Neural cell (in vitro differentiated cells): ENCODE measurements around the gene LRCH1. TPM values are rescaled to one million over a fixed set of nuclear protein-coding genes. Genes with fewer than 3 reads are reported as not detected.

Source experiments
- H2AFZ ChIP-seq: fragments of 200-600, 300-800 bp; sonication (generic), shearing (Covaris generic); 2 replicates; pipeline ENCODE4 v1.6.0; 2014; ENCODE audit warnings: low read depth, mild to moderate bottlenecking, antibody characterized with exemption, low read length, moderate library complexity
- H3F3A ChIP-seq: fragments of 200-600 bp; shearing (Covaris generic); 2 replicates; pipeline ENCODE4 v1.6.1; 2016; ENCODE audit warnings: mild to moderate bottlenecking, moderate library complexity, mixed read lengths, antibody characterized with exemption, low read length; ENCODE audit not compliant: insufficient read depth, poor library complexity, severe bottlenecking
- H3K27ac ChIP-seq: fragments of 200-600, 300-800 bp; sonication (generic), shearing (Covaris generic); 2 replicates; pipeline ENCODE4 v1.5.1; 2014; ENCODE audit warnings: mild to moderate bottlenecking, low read length, moderate library complexity
- H3K27me3 ChIP-seq: fragments of 300-800, 200-600 bp; sonication (generic), shearing (Covaris generic); 2 replicates; pipeline ENCODE4 v1.6.0; 2014; ENCODE audit warnings: mild to moderate bottlenecking, low read depth, low read length, moderate library complexity; ENCODE audit not compliant: insufficient read depth
- H3K36me3 ChIP-seq: fragments of 300-800, 200-600 bp; sonication (generic), shearing (Covaris generic); 2 replicates; pipeline ENCODE4 v1.5.1; 2014; ENCODE audit warnings: mild to moderate bottlenecking, antibody characterized with exemption, low read length, moderate library complexity; ENCODE audit not compliant: insufficient read depth
- H3K4me2 ChIP-seq: fragments of 300-800, 200-600 bp; sonication (generic), shearing (Covaris generic); 2 replicates; pipeline ENCODE4 v1.6.0; 2014; ENCODE audit warnings: mild to moderate bottlenecking, low read length
- H3K4me3 ChIP-seq: fragments of 300-800, 200-600 bp; sonication (generic), shearing (Covaris generic); 2 replicates; pipeline ENCODE4 v1.5.1; 2014; ENCODE audit warnings: mild to moderate bottlenecking, low read length, moderate library complexity
- H3K79me2 ChIP-seq: fragments of 200-600 bp; shearing (Covaris generic); replicated peaks from 2 replicates; pipeline ENCODE4 v1.6.0; 2014; ENCODE audit warnings: mild to moderate bottlenecking, low read length, moderate library complexity; ENCODE audit not compliant: insufficient read depth
- H3K9ac ChIP-seq: fragments of 300-800, 200-600 bp; sonication (generic), shearing (Covaris generic); 2 replicates; pipeline ENCODE4 v1.6.1; 2016; ENCODE audit warnings: mild to moderate bottlenecking, low read length, mixed read lengths
- H3K9me2 ChIP-seq: fragments of 200-600 bp; shearing (Covaris generic); 2 replicates; pipeline ENCODE4 v1.6.1; 2016; ENCODE audit warnings: mild to moderate bottlenecking, low read length, mixed read lengths; ENCODE audit not compliant: insufficient read depth
- H3K9me3 ChIP-seq: fragments of 200-600, 300-800 bp; sonication (generic), shearing (Covaris generic); 2 replicates; pipeline ENCODE4 v1.6.1; 2016; ENCODE audit warnings: mild to moderate bottlenecking, mixed run types, low read length, moderate library complexity, mixed read lengths
- H4K20me1 ChIP-seq: fragments of 200-600 bp; shearing (Covaris generic); 2 replicates; pipeline ENCODE4 v1.6.1; 2016; ENCODE audit warnings: mild to moderate bottlenecking, mixed run types; ENCODE audit not compliant: insufficient read depth
- EP300 ChIP-seq: fragments of 450-650 bp; conservative IDR thresholded peaks from 2 replicates; pipeline ENCODE4 v1.6.1; 2014; ENCODE audit warnings: antibody characterized with exemption, mild to moderate bottlenecking, moderate library complexity; ENCODE audit not compliant: poor library complexity, severe bottlenecking
- EZH2 ChIP-seq: fragments of 200-600, 300-800 bp; shearing (Covaris generic), sonication (generic); IDR thresholded peaks from 2 replicates; pipeline ENCODE4 v1.6.1; 2014; ENCODE audit warnings: antibody characterized with exemption, low read length, borderline replicate concordance, mild to moderate bottlenecking; ENCODE audit not compliant: insufficient read depth, poor library complexity, severe bottlenecking
- polyA plus RNA-seq: library from polyadenylated mRNA; depleted of rRNA; stranded (reverse); fragments of >200 nt; gene quantifications from 2 replicates; pipeline ENCODE4 v1.2.3, GENCODE V29; 2014
- TF ChIP-seq, protein P1 (sequence below): fragments of 450-650 bp; IDR thresholded peaks from 2 replicates; pipeline ENCODE4 v1.5.1; 2014; ENCODE audit warnings: antibody characterized with exemption, mild to moderate bottlenecking, moderate library complexity; ENCODE audit not compliant: poor library complexity, severe bottlenecking

The LRCH1 gene
- polyA plus RNA-seq, 1 donor from 2014 or later, result 15.4 TPM

- no peak overlapping the region for H3K27ac ChIP-seq
- no peaks in the 10 kb centered on the region for H4K20me1 ChIP-seq
- H2AFZ ChIP-seq, result no peak overlapping the region
- H3F3A ChIP-seq, result no peaks in the 10 kb centered on the region
- TF ChIP-seq, protein P1, sequence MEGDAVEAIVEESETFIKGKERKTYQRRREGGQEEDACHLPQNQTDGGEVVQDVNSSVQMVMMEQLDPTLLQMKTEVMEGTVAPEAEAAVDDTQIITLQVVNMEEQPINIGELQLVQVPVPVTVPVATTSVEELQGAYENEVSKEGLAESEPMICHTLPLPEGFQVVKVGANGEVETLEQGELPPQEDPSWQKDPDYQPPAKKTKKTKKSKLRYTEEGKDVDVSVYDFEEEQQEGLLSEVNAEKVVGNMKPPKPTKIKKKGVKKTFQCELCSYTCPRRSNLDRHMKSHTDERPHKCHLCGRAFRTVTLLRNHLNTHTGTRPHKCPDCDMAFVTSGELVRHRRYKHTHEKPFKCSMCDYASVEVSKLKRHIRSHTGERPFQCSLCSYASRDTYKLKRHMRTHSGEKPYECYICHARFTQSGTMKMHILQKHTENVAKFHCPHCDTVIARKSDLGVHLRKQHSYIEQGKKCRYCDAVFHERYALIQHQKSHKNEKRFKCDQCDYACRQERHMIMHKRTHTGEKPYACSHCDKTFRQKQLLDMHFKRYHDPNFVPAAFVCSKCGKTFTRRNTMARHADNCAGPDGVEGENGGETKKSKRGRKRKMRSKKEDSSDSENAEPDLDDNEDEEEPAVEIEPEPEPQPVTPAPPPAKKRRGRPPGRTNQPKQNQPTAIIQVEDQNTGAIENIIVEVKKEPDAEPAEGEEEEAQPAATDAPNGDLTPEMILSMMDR, result no peak
- no peaks in the 10 kb centered on the region for H3K9me2 ChIP-seq
- no peaks in the 10 kb centered on the region for H3K79me2 ChIP-seq
- H3K36me3 ChIP-seq, result no peaks in the 10 kb centered on the region
- no peaks in the 10 kb centered on the region for H3K27me3 ChIP-seq
- no peak overlapping the region for H3K9ac ChIP-seq
- no peak overlapping the region for H3K4me3 ChIP-seq
- H3K4me2 ChIP-seq, result no peak overlapping the region
- no peaks in the 10 kb centered on the region for H3K9me3 ChIP-seq
These were observed 185.8 kb downstream of the LRCH1 start for GRCh38 chr13:46738766-46739165.

- H3F3A ChIP-seq, result no peaks in the 10 kb centered on the region
- no peaks in the 10 kb centered on the region for H3K36me3 ChIP-seq
- H3K27ac ChIP-seq, result no peak overlapping the region
- H3K9me2 ChIP-seq, result no peaks in the 10 kb centered on the region
- no peak overlapping the region for H3K4me3 ChIP-seq
- H3K4me2 ChIP-seq, result no peak overlapping the region
- no peaks in the 10 kb centered on the region for H3K27me3 ChIP-seq
- no peaks in the 10 kb centered on the region for H4K20me1 ChIP-seq
- H3K9me3 ChIP-seq, result no peaks in the 10 kb centered on the region
- no peaks in the 10 kb centered on the region for H3K79me2 ChIP-seq
- H2AFZ ChIP-seq, result no peak overlapping the region
- no peak overlapping the region for H3K9ac ChIP-seq
- TF ChIP-seq EZH2, result no peak
- TF ChIP-seq, protein P1, result no peak
These were observed 186.6 kb downstream of the LRCH1 start for GRCh38 chr13:46739447-46740098.

DNA sequence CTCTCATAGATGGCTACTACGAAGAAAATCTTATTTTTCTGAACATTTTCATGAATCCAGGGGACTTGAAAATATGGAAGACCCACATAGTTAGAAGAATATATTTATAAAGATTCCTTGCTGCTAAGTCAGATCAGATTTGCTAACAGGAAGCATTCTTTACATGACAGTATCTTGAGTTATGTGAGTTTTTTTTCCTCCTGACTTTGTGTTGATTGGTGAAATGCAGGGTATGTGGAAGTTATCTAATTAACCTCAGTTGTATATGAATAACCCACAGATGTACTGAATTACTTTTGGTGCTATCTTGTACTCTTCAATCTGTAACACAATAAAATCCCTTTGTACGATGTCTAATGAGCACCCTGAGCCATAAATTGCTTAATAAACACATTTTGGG, 190.2 kb downstream of the LRCH1 start:
- no peaks in the 10 kb centered on the region for H3K27me3 ChIP-seq
- H2AFZ ChIP-seq, result no peak overlapping the region
- H3K4me2 ChIP-seq, result no peak overlapping the region
- H3K9ac ChIP-seq, result no peak overlapping the region
- no peaks in the 10 kb centered on the region for H3K9me2 ChIP-seq
- H3K4me3 ChIP-seq, result no peak overlapping the region
- no peaks in the 10 kb centered on the region for H3K36me3 ChIP-seq
- TF ChIP-seq EZH2 (no peak), EP300 (no peak)
- H3K79me2 ChIP-seq, result no peaks in the 10 kb centered on the region
- H3K9me3 ChIP-seq, result no peaks in the 10 kb centered on the region
- no peaks in the 10 kb centered on the region for H4K20me1 ChIP-seq
- no peak overlapping the region for H3K27ac ChIP-seq
- H3F3A ChIP-seq, result no peaks in the 10 kb centered on the region
